Astrocyte (in vitro differentiated cells and primary cell): ENCODE results near the gene GUCY2F. TPM values are rescaled to one million over a fixed set of nuclear protein-coding genes. Genes with fewer than 3 reads are reported as not detected.
A peak's percentile ranks its signal among the peaks of the same experiment; 100 is the strongest.

ENCODE experiments used
- DNase-seq: peaks from one replicate; pipeline ENCODE4 v3.0.0-alpha.2; 2010; ENCODE audit warnings: low read depth
- FAIRE-seq: peaks from 2 replicates; lab custom pipeline; 2011; peaks lifted over from hg19 to GRCh38; lab: Jason Lieb, UNC
- H2AFZ ChIP-seq: 2 replicates; pipeline ENCODE4 v1.6.0; 2012; ENCODE audit warnings: low read depth, low read length, inconsistent platforms
- H3K27ac ChIP-seq: 2 replicates; pipeline ENCODE4 v1.5.1; 2011; ENCODE audit warnings: low read depth, low read length, inconsistent platforms
- H3K27me3 ChIP-seq: 2 replicates; pipeline ENCODE4 v1.6.0; 2011; ENCODE audit warnings: low read length, inconsistent platforms; ENCODE audit not compliant: insufficient read depth
- H3K36me3 ChIP-seq: 2 replicates; pipeline ENCODE4 v1.5.1; 2011; ENCODE audit warnings: low read length, inconsistent platforms; ENCODE audit not compliant: insufficient read depth
- H3K4me1 ChIP-seq: 2 replicates; pipeline ENCODE4 v1.5.1; 2011; ENCODE audit warnings: low read length, inconsistent platforms; ENCODE audit not compliant: insufficient read depth
- H3K4me2 ChIP-seq: 2 replicates; pipeline ENCODE4 v1.6.0; 2012; ENCODE audit warnings: low read length, inconsistent platforms
- H3K4me3 ChIP-seq: 2 replicates; pipeline ENCODE4 v1.5.1; 2011; ENCODE audit warnings: low read depth, mild to moderate bottlenecking, low read length, inconsistent platforms; ENCODE audit not compliant: insufficient read depth
- H3K79me2 ChIP-seq: 2 replicates; pipeline ENCODE4 v1.6.0; 2012; ENCODE audit warnings: mild to moderate bottlenecking, low read length, inconsistent platforms; ENCODE audit not compliant: insufficient read depth
- H3K9ac ChIP-seq: 2 replicates; pipeline ENCODE4 v1.6.0; 2012; ENCODE audit warnings: mild to moderate bottlenecking, low read length, inconsistent platforms
- H3K9me3 ChIP-seq: 2 replicates; pipeline ENCODE4 v1.5.1; 2012; ENCODE audit warnings: low read depth, mild to moderate bottlenecking, low read length, inconsistent platforms; ENCODE audit not compliant: insufficient read depth
- H4K20me1 ChIP-seq: 2 replicates; pipeline ENCODE4 v1.6.0; 2012; ENCODE audit warnings: low read length, inconsistent platforms; ENCODE audit not compliant: insufficient read depth
- H3K27ac Mint-ChIP-seq: one replicate; pipeline ENCODE4 v1.8.0; 2021; ENCODE audit warnings: mild to moderate bottlenecking, mixed read lengths; ENCODE audit not compliant: unreplicated experiment
- H3K27me3 Mint-ChIP-seq: one replicate; pipeline ENCODE4 v1.8.0; 2021; ENCODE audit warnings: low read depth, mixed read lengths; ENCODE audit not compliant: unreplicated experiment
- H3K36me3 Mint-ChIP-seq: one replicate; pipeline ENCODE4 v1.8.0; 2021; ENCODE audit warnings: low read depth, mixed read lengths; ENCODE audit not compliant: unreplicated experiment
- H3K4me1 Mint-ChIP-seq: one replicate; pipeline ENCODE4 v1.8.0; 2021; ENCODE audit warnings: low read depth, mixed read lengths; ENCODE audit not compliant: unreplicated experiment
- H3K4me3 Mint-ChIP-seq: one replicate; pipeline ENCODE4 v1.8.0; 2021; ENCODE audit warnings: mild to moderate bottlenecking, moderate library complexity, mixed read lengths; ENCODE audit not compliant: unreplicated experiment
- H3K9me3 Mint-ChIP-seq: one replicate; pipeline ENCODE4 v1.8.0; 2021; ENCODE audit warnings: mild to moderate bottlenecking, mixed read lengths; ENCODE audit not compliant: unreplicated experiment
- CTCF ChIP-seq: IDR thresholded peaks from 2 replicates; pipeline ENCODE4 v1.5.1; 2011; ENCODE audit warnings: low read depth, mild to moderate bottlenecking, inconsistent platforms, low read length, moderate library complexity; ENCODE audit not compliant: insufficient read depth
- EZH2 ChIP-seq: IDR thresholded peaks from 2 replicates; pipeline ENCODE4 v1.6.1; 2012; ENCODE audit warnings: mild to moderate bottlenecking, low read length, inconsistent platforms; ENCODE audit not compliant: insufficient read depth
- total RNA-seq: library from RNA; stranded (reverse); gene quantifications from 2 replicates; pipeline ENCODE4 v1.2.1, GENCODE V29; 2021

Gene GUCY2F
- total RNA-seq, 1 donor from 2014 or later: not detected

DNA sequence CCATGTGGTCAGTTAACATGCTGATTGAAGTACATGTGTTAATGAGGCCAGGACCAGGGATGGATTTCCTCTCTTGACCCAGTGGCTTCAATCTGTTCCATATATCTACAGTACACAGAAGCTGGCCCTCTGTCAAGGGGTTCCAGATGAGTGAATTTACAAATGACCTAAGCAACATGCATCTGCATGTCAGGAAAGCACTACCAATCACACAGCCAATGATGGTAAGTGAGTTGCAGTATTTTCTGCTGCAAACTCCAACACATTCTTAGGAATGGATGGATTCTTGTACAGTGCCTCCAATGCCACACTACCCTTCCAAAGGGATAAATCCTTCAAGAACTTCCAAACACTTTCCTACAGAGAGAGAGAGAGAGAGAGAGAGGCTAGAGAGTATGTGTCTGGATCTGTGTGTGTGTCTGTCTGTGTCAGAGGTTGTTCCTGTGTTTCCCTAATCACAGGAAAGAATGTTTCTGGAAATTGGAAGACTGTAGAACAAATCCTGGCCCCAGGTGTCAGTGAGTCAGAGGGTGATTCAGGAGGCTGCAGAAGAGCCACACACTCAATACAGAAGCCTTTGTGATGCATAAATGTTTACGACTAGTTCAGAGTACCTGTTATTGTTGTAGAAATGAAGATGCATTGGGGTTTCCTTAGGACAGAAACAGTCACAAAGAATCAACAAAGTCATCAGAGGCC lies 107.5 kb downstream of the GUCY2F start:
- H3K36me3 Mint-ChIP-seq: no peaks in the 10 kb centered on the region
- no peaks in the 10 kb centered on the region for H3K27me3 ChIP-seq

DNA sequence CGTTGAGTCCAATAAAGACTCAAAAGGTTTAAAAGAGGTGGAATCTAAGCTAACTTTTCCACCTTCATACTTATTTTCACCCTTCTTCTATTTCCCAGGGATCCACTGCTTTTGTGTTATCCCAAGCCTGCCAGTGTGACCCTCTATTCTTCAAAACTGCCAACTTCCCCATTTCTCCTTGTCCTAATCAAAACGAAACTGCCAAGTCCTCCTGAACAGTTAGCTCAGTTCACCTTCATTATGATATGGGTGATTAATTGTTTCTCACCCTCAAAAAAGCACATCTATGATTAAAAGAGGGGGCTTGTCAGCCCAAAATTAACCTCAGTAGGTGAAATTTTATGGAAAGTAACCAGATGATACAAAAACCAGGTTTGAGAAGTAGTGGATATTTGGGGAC lies 108.4 kb downstream of the GUCY2F start:
- Histone ChIP-seq H3K4me3 (no peak overlapping the region), H3K4me1 (peaks cover 5% of the 10 kb centered on the region), H3K9ac (no peak overlapping the region), H3K79me2 (no peaks in the 10 kb centered on the region), H4K20me1 (no peaks in the 10 kb centered on the region), H2AFZ (no peak overlapping the region), H3K36me3 (no peaks in the 10 kb centered on the region), H3K27me3 (no peaks in the 10 kb centered on the region), H3K27ac (no peak overlapping the region), H3K4me2 (no peak overlapping the region), H3K9me3 (no peaks in the 10 kb centered on the region)
- Mint-ChIP-seq H3K27me3 (no peaks in the 10 kb centered on the region), H3K9me3 (no peaks in the 10 kb centered on the region), H3K36me3 (no peaks in the 10 kb centered on the region), H3K4me1 (peaks cover 27% of the 10 kb centered on the region), H3K4me3 (no peak overlapping the region), H3K27ac (no peak overlapping the region)
- DNase-seq: no peak
- TF ChIP-seq EZH2 (no peak), CTCF (no peak)
- FAIRE-seq: no peak

More for the DNA sequence above, 107.5 kb downstream of the GUCY2F start:
- Histone ChIP-seq H2AFZ (no peak overlapping the region), H3K27ac (no peak overlapping the region), H3K79me2 (no peaks in the 10 kb centered on the region), H3K9me3 (no peaks in the 10 kb centered on the region), H3K4me1 (peaks cover 5% of the 10 kb centered on the region), H3K36me3 (no peaks in the 10 kb centered on the region), H4K20me1 (no peaks in the 10 kb centered on the region), H3K4me3 (no peak overlapping the region), H3K4me2 (peak overlapping the region; percentile 30), H3K9ac (no peak overlapping the region)
- Mint-ChIP-seq H3K9me3 (no peaks in the 10 kb centered on the region), H3K4me3 (no peak overlapping the region), H3K27ac (peak overlapping the region; percentile 62), H3K4me1 (peaks cover 27% of the 10 kb centered on the region), H3K27me3 (no peaks in the 10 kb centered on the region)
- DNase-seq (peak; percentile 7), FAIRE-seq (peak; percentile 85)
- TF ChIP-seq CTCF (no peak), EZH2 (no peak)

DNA sequence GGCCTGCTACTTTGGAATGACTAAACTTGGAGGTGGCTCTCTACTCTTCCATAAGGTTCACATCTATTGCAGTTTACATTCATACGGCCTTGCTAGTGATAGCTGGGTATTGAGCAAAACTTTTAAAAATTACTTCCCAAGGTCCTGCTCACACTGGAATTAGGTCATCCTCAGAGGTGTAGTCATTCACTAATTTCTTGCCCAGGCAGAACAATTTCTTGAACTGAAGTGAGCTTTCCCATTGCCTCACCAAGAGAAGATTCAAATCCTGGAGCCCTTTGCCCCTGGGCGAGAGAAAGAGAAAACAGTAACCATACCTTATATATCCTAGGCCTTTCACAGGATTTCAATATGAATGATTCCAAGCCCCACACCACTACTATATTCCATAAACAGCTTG lies 109.2 kb downstream of the GUCY2F start:
- H3K27me3 ChIP-seq: no peaks in the 10 kb centered on the region
- TF ChIP-seq CTCF (no peak), EZH2 (no peak)
- H3K4me1 Mint-ChIP-seq: peaks cover 27% of the 10 kb centered on the region
- no peaks in the 10 kb centered on the region for H3K9me3 ChIP-seq
- H3K27ac Mint-ChIP-seq: peak overlapping the region; percentile 34
- no peak overlapping the region for H3K4me3 Mint-ChIP-seq
- H3K36me3 ChIP-seq: no peaks in the 10 kb centered on the region
- H3K36me3 Mint-ChIP-seq: no peaks in the 10 kb centered on the region
- no peaks in the 10 kb centered on the region for H4K20me1 ChIP-seq
- DNase-seq: no peak
- H3K4me1 ChIP-seq: peaks cover 5% of the 10 kb centered on the region
- no peak overlapping the region for H3K4me2 ChIP-seq
- no peak for FAIRE-seq
- no peaks in the 10 kb centered on the region for H3K27me3 Mint-ChIP-seq
- no peak overlapping the region for H2AFZ ChIP-seq
- no peaks in the 10 kb centered on the region for H3K79me2 ChIP-seq
- H3K9me3 Mint-ChIP-seq: no peaks in the 10 kb centered on the region
- H3K9ac ChIP-seq: no peak overlapping the region
- no peak overlapping the region for H3K4me3 ChIP-seq
- H3K27ac ChIP-seq: no peak overlapping the region
